A673 (cell line): Measurements from ENCODE around the gene C4orf54. TPM values are rescaled to one million over a fixed set of nuclear protein-coding genes. Genes with fewer than 3 reads are reported as not detected.

ENCODE experiments used
- BruUV-seq: library from RNA; stranded (reverse); fragments of 400-500 nt; replicated peaks from 2 replicates; lab custom pipeline; 2021; lab: Mats Ljungman, UMichigan
- CTCF ChIA-PET: fragments of 300-600 bp; sonication (Branson Sonifier 250); formaldehyde crosslinking; loops from one replicate; lab custom pipeline; 2022; ENCODE audit warnings: antibody characterized with exemption; lab: Charles Lee
- POLR2A ChIA-PET: fragments of 300-600 bp; sonication (Branson Sonifier 250); formaldehyde crosslinking; loops from one replicate; lab custom pipeline; 2022; ENCODE audit warnings: antibody characterized with exemption; ENCODE audit not compliant: low non-redundant PET; lab: Charles Lee
- DNase-seq: peaks from one replicate; pipeline ENCODE4 v3.0.0-alpha.2; 2015; ENCODE audit warnings: low spot score
- H3K27ac ChIP-seq: fragments of 200-600 bp; sonication (generic); 2 replicates; pipeline ENCODE4 v1.5.1; 2016; ENCODE audit warnings: mixed run types, low read depth, mild to moderate bottlenecking, mixed read lengths, antibody characterized with exemption, low read length; ENCODE audit not compliant: poor library complexity, severe bottlenecking
- H3K27me3 ChIP-seq: fragments of 200-600 bp; sonication (generic); replicated peaks from 2 replicates; pipeline ENCODE4 v1.6.1; 2017; ENCODE audit warnings: mixed run types, low read depth, mild to moderate bottlenecking, mixed read lengths, antibody characterized with exemption, low read length; ENCODE audit not compliant: insufficient read depth, poor library complexity
- H3K36me3 ChIP-seq: fragments of 200-600 bp; sonication (generic); 2 replicates; pipeline ENCODE4 v1.6.1; 2016; ENCODE audit warnings: mixed run types, mild to moderate bottlenecking, mixed read lengths, antibody characterized with exemption, low read length; ENCODE audit not compliant: insufficient read depth, poor library complexity, severe bottlenecking
- H3K4me1 ChIP-seq: fragments of 200-600 bp; sonication (generic); 2 replicates; pipeline ENCODE4 v1.6.1; 2017; ENCODE audit warnings: mixed run types, mild to moderate bottlenecking, mixed read lengths, antibody characterized with exemption, low read length; ENCODE audit not compliant: insufficient read depth, poor library complexity, severe bottlenecking
- H3K4me3 ChIP-seq: fragments of 200-600 bp; sonication (generic); 2 replicates; pipeline ENCODE4 v1.5.1; 2016; ENCODE audit warnings: low read depth, mixed run types, mild to moderate bottlenecking, mixed read lengths, low read length; ENCODE audit not compliant: poor library complexity, severe bottlenecking
- H3K9me3 ChIP-seq: fragments of 200-600 bp; sonication (generic); 2 replicates; pipeline ENCODE4 v1.6.1; 2016; ENCODE audit warnings: mixed run types, low read depth, mild to moderate bottlenecking, mixed read lengths, antibody characterized with exemption, low read length; ENCODE audit not compliant: poor library complexity, severe bottlenecking
- EZH2 ChIP-seq: fragments of 200-600 bp; sonication (generic); IDR thresholded peaks from 2 replicates; pipeline ENCODE4 v1.6.1; 2017; ENCODE audit warnings: borderline replicate concordance, low read depth, mild to moderate bottlenecking, mixed read lengths, antibody characterized with exemption, low read length; ENCODE audit not compliant: poor library complexity, severe bottlenecking
- intact Hi-C: fragments of 100-400 bp; cut with micrococcal nuclease; formaldehyde crosslinking; loops from one replicate; pipeline ENCODE4 v1.10.0; 2022; ENCODE audit not compliant: unreplicated experiment
- total RNA-seq: library from RNA; stranded (reverse); gene quantifications from 2 replicates; pipeline ENCODE4 v1.2.3, GENCODE V29; 2021
- TF ChIP-seq, protein P1 (sequence below): fragments of 300-800, 200-600 bp; sonication (generic); conservative IDR thresholded peaks from 2 replicates; pipeline ENCODE4 v1.5.1; 2017; ENCODE audit warnings: low read depth, mild to moderate bottlenecking, antibody characterized with exemption, low read length, moderate library complexity, mixed read lengths

The C4orf54 gene
- total RNA-seq, 1 experiment from 2014 or later: not detected

DNA sequence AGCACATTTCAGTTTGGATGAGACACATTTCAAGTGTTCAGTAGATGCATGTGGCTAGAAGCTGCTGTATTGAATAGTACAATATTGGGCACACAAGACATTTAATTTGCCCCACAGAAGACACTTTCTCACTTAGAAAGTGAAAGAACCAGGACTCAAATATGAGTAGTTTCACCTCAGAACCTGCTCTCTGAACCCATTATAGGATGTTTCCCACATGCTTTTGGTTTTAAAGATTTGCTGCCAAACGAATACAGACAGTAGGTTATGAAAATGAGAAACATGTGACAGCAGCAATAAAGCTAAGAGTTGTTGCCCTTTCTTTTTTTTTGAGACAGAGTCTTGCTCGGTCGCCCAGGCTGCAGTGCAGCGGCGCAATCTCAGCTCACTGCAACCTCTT, 32.3 kb downstream of the C4orf54 start:
- BruUV-seq: no TSS peak
- TF ChIP-seq, protein P1, sequence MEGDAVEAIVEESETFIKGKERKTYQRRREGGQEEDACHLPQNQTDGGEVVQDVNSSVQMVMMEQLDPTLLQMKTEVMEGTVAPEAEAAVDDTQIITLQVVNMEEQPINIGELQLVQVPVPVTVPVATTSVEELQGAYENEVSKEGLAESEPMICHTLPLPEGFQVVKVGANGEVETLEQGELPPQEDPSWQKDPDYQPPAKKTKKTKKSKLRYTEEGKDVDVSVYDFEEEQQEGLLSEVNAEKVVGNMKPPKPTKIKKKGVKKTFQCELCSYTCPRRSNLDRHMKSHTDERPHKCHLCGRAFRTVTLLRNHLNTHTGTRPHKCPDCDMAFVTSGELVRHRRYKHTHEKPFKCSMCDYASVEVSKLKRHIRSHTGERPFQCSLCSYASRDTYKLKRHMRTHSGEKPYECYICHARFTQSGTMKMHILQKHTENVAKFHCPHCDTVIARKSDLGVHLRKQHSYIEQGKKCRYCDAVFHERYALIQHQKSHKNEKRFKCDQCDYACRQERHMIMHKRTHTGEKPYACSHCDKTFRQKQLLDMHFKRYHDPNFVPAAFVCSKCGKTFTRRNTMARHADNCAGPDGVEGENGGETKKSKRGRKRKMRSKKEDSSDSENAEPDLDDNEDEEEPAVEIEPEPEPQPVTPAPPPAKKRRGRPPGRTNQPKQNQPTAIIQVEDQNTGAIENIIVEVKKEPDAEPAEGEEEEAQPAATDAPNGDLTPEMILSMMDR: no peak
- TF ChIP-seq EZH2: no peak
- CTCF ChIA-PET: interaction anchor here (0.6 kb wide), 1 partner anchor 238 kb away, joined by 6 read pairs; no protein-coding TSS in a partner anchor

GRCh38 chr4:99624141-99624719, 33.4 kb downstream of the C4orf54 start:
- no peaks in the 10 kb centered on the region for H3K36me3 ChIP-seq
- DNase-seq: no peak
- BruUV-seq: no TSS peak
- no peaks in the 10 kb centered on the region for H3K9me3 ChIP-seq
- ChIA-PET POLR2A (no interaction called here), CTCF (no interaction called here)
- TF ChIP-seq EZH2: no peak
- TF ChIP-seq, protein P1: no peak
- H3K27me3 ChIP-seq: peaks cover 20% of the 10 kb centered on the region
- intact Hi-C loops: no loop called here
- H3K27ac ChIP-seq: no peak overlapping the region
- H3K4me3 ChIP-seq: no peak overlapping the region
- no peaks in the 10 kb centered on the region for H3K4me1 ChIP-seq

More for the DNA sequence above, 32.3 kb downstream of the C4orf54 start:
- Histone ChIP-seq H3K4me1 (no peaks in the 10 kb centered on the region), H3K36me3 (no peaks in the 10 kb centered on the region), H3K27me3 (peaks cover 10% of the 10 kb centered on the region), H3K9me3 (no peaks in the 10 kb centered on the region), H3K4me3 (no peak overlapping the region), H3K27ac (no peak overlapping the region)
- POLR2A ChIA-PET: no interaction called here
- intact Hi-C loops: no loop called here
- DNase-seq: no peak

DNA sequence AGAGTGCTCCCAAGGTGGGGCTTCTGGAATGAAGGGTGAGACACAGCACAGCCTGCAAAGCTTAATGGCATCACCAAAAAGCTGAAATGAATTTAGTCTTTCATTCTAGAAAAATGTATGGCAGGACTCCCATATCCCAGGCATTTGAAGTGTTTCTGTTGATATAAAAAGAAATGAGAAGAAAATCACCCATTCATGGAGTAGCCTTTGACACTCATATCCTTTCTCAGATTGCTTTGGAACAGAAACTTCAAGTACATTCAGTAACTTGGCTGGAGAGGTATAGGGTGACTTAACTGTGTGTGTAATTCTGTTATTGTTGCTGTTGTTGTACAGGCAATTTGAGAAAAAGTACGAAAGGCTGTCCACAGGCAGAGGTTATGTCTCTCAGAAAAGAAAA, 35.3 kb downstream of the C4orf54 start:
- Histone ChIP-seq H3K4me1 (no peaks in the 10 kb centered on the region), H3K9me3 (no peaks in the 10 kb centered on the region), H3K27me3 (peaks cover 27% of the 10 kb centered on the region), H3K27ac (no peak overlapping the region), H3K4me3 (no peak overlapping the region), H3K36me3 (no peaks in the 10 kb centered on the region)
- TF ChIP-seq, protein P1: no peak
- no peak for TF ChIP-seq EZH2
- DNase-seq: no peak
- ChIA-PET CTCF (interaction anchor here (0.7 kb wide), 1 partner anchor 9 kb away, joined by 3 read pairs; no protein-coding TSS in a partner anchor), POLR2A (no interaction called here)
- no TSS peak for BruUV-seq
- intact Hi-C loops: no loop called here
